Stimulated activated CD8-positive, alpha-beta memory T cell treated with anti-CD3 and anti-CD28 coated beads, Interleukin-2, amount 100 ng/mL, for 48 hours (primary cell): ENCODE data around the gene SLC35B4.

ENCODE experiments used
- DNase-seq, 2 donors: peaks; one replicate each; pipeline ENCODE4 v3.0.0-alpha.2; 2020; ENCODE audit warnings: low read depth in 2 of 2

Gene SLC35B4

GRCh38 chr7:134290286-134290685 is 26.4 kb downstream of the SLC35B4 start:
- DNase-seq: no peak

GRCh38 chr7:134289841-134290240 is 26.9 kb downstream of the SLC35B4 start:
- DNase-seq: no peak

GRCh38 chr7:134289423-134289822 is 27.3 kb downstream of the SLC35B4 start:
- DNase-seq: no peak

DNA sequence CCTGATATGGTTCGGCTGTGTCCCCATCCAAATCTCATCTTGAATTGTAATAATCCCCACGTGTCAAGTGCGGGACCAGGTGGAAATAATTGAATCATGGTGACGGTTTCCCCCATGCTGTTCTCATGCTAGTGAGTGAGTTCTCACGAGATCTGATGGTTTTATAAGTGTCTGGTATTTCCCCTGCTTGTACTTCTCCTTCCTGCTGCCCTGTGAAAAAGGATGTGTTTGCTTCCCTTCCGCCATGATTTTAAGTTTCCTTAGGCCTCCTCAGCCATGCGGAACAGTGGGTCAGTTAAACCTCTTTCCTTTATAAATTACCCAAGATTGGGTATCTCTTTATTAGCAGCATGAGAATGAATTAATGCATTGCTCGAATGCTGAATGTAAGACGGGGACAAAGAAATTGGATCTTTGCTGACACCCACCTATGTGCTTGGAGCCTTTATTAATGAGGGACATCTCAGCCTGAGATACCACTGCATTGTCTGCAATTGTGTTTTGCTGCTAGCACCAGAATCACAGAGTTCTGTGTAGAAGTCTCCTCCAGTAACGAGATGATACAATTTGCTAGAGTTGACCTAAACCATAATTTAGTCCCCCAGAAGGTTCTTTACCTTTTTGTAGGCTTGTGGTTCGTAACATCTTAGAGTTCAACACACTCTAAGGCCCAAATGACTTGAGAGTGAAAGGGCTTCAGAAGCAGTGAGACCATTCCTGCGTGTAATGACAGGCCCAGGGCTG is 28.6 kb downstream of the SLC35B4 start:
- no peak for DNase-seq

- no peak for DNase-seq
Observed at GRCh38 chr7:134284952-134285351, 31.8 kb downstream of the SLC35B4 start.

- no peak for DNase-seq
Observed at GRCh38 chr7:134284011-134284410, 32.7 kb downstream of the SLC35B4 start.

- DNase-seq: no peak
Observed at GRCh38 chr7:134280508-134280907, 36.2 kb downstream of the SLC35B4 start.

DNA sequence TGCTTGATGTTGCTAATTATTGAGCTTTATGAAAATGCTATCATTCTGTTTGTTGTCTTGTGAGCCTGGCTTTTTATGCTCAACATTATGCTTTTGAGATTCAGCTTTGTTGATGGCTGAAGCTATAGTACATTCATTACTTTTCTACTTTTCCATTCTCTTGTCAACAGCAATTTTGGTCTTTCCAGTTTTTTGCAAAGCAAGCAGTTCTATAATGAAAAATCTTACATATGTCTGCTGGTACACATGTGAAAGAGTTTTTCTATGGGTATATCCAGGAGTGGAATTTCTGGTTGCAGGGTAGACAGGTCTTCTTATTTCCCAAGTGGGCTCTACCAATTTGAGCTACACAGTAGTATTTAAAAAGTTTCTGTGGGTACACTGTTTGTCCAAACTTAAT is 36.8 kb downstream of the SLC35B4 start:
- no peak for DNase-seq

- DNase-seq: no peak
Observed at GRCh38 chr7:134279336-134279735, 37.4 kb downstream of the SLC35B4 start.

GRCh38 chr7:134278502-134279153 is 38.1 kb downstream of the SLC35B4 start:
- no peak for DNase-seq

- no peak for DNase-seq
Observed at GRCh38 chr7:134276951-134277350, 39.8 kb downstream of the SLC35B4 start.

DNA sequence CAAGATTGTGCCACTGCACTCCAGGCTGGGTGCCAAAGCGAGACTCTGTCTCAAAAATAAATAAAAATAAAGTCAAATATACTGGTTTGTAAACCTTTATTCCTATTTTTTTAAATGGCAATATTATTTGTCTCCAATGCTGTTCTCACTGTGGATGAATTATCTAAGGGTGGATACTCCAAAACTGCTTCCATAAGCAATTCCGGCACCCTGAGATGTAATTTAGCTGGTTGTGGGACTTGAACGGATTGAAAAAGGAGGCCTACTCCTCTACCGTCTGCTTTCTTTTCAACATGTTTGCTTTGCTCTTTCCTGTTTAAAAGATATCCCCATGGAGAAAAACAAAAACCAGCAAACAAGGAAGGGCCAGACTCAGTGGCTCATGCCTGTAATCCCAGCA is 54.4 kb downstream of the SLC35B4 start:
- no peak for DNase-seq

DNA sequence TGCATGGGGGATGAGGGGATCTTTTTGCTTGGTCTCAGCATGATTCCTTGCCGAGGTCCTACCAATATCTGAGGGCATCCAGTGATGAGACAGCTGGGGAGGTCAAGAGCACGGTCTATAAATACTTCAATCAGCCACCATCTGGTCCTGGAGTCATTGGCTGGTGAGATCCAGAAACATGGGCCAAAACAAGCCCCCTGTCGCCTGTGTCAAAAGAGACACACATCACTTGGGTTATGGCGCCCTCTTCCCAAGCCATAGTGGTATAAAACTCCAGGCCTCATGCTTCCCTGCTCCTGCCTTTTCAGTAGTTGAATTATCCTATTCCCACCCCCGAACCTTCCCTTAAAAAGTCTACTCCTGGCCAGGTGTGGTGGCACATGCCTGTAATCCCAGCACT is 60.9 kb downstream of the SLC35B4 start:
- no peak for DNase-seq

GRCh38 chr7:134254311-134254710 is 62.4 kb downstream of the SLC35B4 start:
- no peak for DNase-seq

GRCh38 chr7:134248196-134248595 is 68.5 kb downstream of the SLC35B4 start:
- no peak for DNase-seq

GRCh38 chr7:134246761-134247160 is 70.0 kb downstream of the SLC35B4 start:
- no peak for DNase-seq

GRCh38 chr7:134246347-134246746 is 70.4 kb downstream of the SLC35B4 start:
- no peak for DNase-seq

GRCh38 chr7:134245253-134245652 is 71.5 kb downstream of the SLC35B4 start:
- DNase-seq: no peak
